HCT116 (cell line): ENCODE measurements around the gene NECTIN3. TPM values are rescaled to one million over a fixed set of nuclear protein-coding genes. Genes with fewer than 3 reads are reported as not detected.

Experiments used
- ATAC-seq: fragments of 200-7000 bp; cut with Tn5 transposase; 2 replicates; pipeline ENCODE4 v1.9.1; 2020; ENCODE audit warnings: mild to moderate bottlenecking, moderate library complexity
- BruUV-seq: library from RNA; stranded (reverse); fragments of 400-500 nt; replicated peaks from 2 replicates; lab custom pipeline; 2021; lab: Mats Ljungman, UMichigan
- CTCF ChIA-PET: fragments of 300-600 bp; sonication (Branson Sonifier 250); formaldehyde crosslinking; loops from one replicate; lab custom pipeline; 2021; ENCODE audit warnings: antibody characterized with exemption; lab: Charles Lee
- POLR2A ChIA-PET: fragments of 300-600, 350-600 bp; sonication (Branson Sonifier 250); formaldehyde crosslinking; loops from one replicate; lab custom pipeline; 2021; ENCODE audit warnings: antibody characterized with exemption; lab: Charles Lee
- RAD21 ChIA-PET, 2 experiments: fragments of 300-600 bp; sonication (Branson Sonifier 250); formaldehyde crosslinking; loops; one replicate each; lab custom pipeline; 2023; ENCODE audit warnings: low total read pairs in 2 of 2; ENCODE audit not compliant: uncharacterized antibody in 2 of 2, unreplicated experiment in 2 of 2, low non-redundant PET in 1 of 2; lab: Charles Lee
- DNase-seq: peaks from one replicate; pipeline ENCODE4 v3.0.0-alpha.2; 2010; ENCODE audit warnings: low read depth, low spot score
- H2AFZ ChIP-seq: fragments of 200-600 bp; shearing (Covaris generic), sonication (generic); 2 replicates; pipeline ENCODE4 v1.6.1; 2017; ENCODE audit warnings: low read depth, mixed run types, mixed read lengths, antibody characterized with exemption, low read length; ENCODE audit not compliant: poor library complexity, severe bottlenecking
- H3K27ac ChIP-seq: 2 replicates; pipeline ENCODE4 v1.5.1; 2012; ENCODE audit warnings: low read depth, low read length
- H3K27me3 ChIP-seq: fragments of 200-600 bp; sonication (generic); 2 replicates; pipeline ENCODE4 v1.6.1; 2016; ENCODE audit warnings: mixed run types, low read length, mixed read lengths; ENCODE audit not compliant: insufficient read depth
- H3K36me3 ChIP-seq, 2 experiments: fragments of 200-500 bp in 1 of 2; fragments of 200-600 bp in 1 of 2; sonication (Bioruptor generic) in 1 of 2; sonication (generic) in 1 of 2; 2 replicates each; pipeline versions ENCODE4 v1.5.1 to v1.6.1; 2014 to 2016; ENCODE audit warnings: low read length in 2 of 2, inconsistent platforms in 1 of 2, mixed read lengths in 1 of 2, mixed run types in 1 of 2; ENCODE audit not compliant: insufficient read depth in 2 of 2, control insufficient read depth in 1 of 2
- H3K4me1 ChIP-seq, 2 experiments: fragments of 200-600 bp in 1 of 2; sonication (generic) in 1 of 2; 2 replicates each; pipeline versions ENCODE4 v1.5.1 to v1.6.1; 2012 to 2017; ENCODE audit warnings: low read length in 2 of 2, inconsistent platforms in 1 of 2, mild to moderate bottlenecking in 1 of 2, mixed read lengths in 1 of 2, mixed run types in 1 of 2, moderate library complexity in 1 of 2; ENCODE audit not compliant: insufficient read depth in 2 of 2, control insufficient read depth in 1 of 2
- H3K4me2 ChIP-seq: fragments of 200-600 bp; sonication (generic); 2 replicates; pipeline ENCODE4 v1.6.1; 2017; ENCODE audit warnings: mixed run types, low read length, mixed read lengths
- H3K4me3 ChIP-seq, 2 experiments: fragments of 200-600 bp in 1 of 2; sonication (generic) in 1 of 2; replicated peaks in 1 of 2; 2 replicates each; pipeline ENCODE4 v1.5.1; 2011 to 2016; ENCODE audit warnings: low read length in 2 of 2, control low read depth in 1 of 2, low read depth in 1 of 2, mild to moderate bottlenecking in 1 of 2, mixed read lengths in 1 of 2, mixed run types in 1 of 2
- H3K79me2 ChIP-seq: fragments of 200-600 bp; sonication (generic); 2 replicates; pipeline ENCODE4 v1.6.1; 2017; ENCODE audit warnings: mild to moderate bottlenecking, mixed run types, low read length, moderate library complexity, mixed read lengths; ENCODE audit not compliant: insufficient read depth
- H3K9ac ChIP-seq: fragments of 200-600 bp; sonication (generic); 2 replicates; pipeline ENCODE4 v1.6.1; 2016; ENCODE audit warnings: low read length, mixed read lengths
- H3K9me2 ChIP-seq: fragments of 200-600 bp; sonication (generic), shearing (Covaris generic); 2 replicates; pipeline ENCODE4 v1.6.1; 2017; ENCODE audit warnings: mixed run types, mild to moderate bottlenecking, moderate library complexity; ENCODE audit not compliant: insufficient read depth
- H3K9me3 ChIP-seq, 2 experiments: fragments of 200-500 bp in 1 of 2; fragments of 200-600 bp in 1 of 2; sonication (Bioruptor generic) in 1 of 2; sonication (generic) in 1 of 2; 2 replicates each; pipeline ENCODE4 v1.6.1; 2014 to 2017; ENCODE audit warnings: low read length in 2 of 2, mixed read lengths in 2 of 2, inconsistent platforms in 1 of 2, low read depth in 1 of 2, mild to moderate bottlenecking in 1 of 2, mixed run types in 1 of 2, moderate library complexity in 1 of 2; ENCODE audit not compliant: control insufficient read depth in 1 of 2, insufficient read depth in 1 of 2
- H4K20me1 ChIP-seq: fragments of 200-600 bp; sonication (generic), shearing (Covaris generic); 2 replicates; pipeline ENCODE4 v1.6.1; 2017; ENCODE audit warnings: mixed run types, mild to moderate bottlenecking, moderate library complexity; ENCODE audit not compliant: insufficient read depth
- ATF3 ChIP-seq: IDR thresholded peaks from 2 replicates; pipeline ENCODE4 v1.6.1; 2012
- CBX3 ChIP-seq: IDR thresholded peaks from 2 replicates; pipeline ENCODE4 v1.6.1; 2012; ENCODE audit warnings: low read depth
- CTCF ChIP-seq, 3 experiments: fragments of 200-600 bp in 1 of 3; sonication (generic) in 1 of 3; IDR thresholded peaks in 2 of 3; conservative IDR thresholded peaks in 1 of 3; 2 replicates each; pipeline ENCODE4 v1.5.1; 2012 to 2017; ENCODE audit warnings: low read depth in 2 of 3, low read length in 2 of 3, antibody characterized with exemption in 1 of 3, borderline replicate concordance in 1 of 3, control low read depth in 1 of 3, mild to moderate bottlenecking in 1 of 3, mixed read lengths in 1 of 3, mixed run types in 1 of 3, moderate library complexity in 1 of 3; ENCODE audit not compliant: insufficient read depth in 1 of 3
- EZH2 ChIP-seq: fragments of 200-600 bp; sonication (generic); IDR thresholded peaks from 2 replicates; pipeline ENCODE4 v1.6.1; 2017; ENCODE audit warnings: antibody characterized with exemption, mixed run types
- FOSL1 ChIP-seq: IDR thresholded peaks from 2 replicates; pipeline ENCODE4 v1.6.1; 2012; ENCODE audit warnings: low read depth
- JUND ChIP-seq: IDR thresholded peaks from 2 replicates; pipeline ENCODE4 v1.6.1; 2012
- POLR2AphosphoS5 ChIP-seq: IDR thresholded peaks from 2 replicates; pipeline ENCODE4 v1.6.1; 2011; ENCODE audit warnings: mild to moderate bottlenecking, low read depth, low read length, moderate library complexity
- SIN3A ChIP-seq: IDR thresholded peaks from 2 replicates; pipeline ENCODE4 v1.6.1; 2012; ENCODE audit warnings: low read depth
- SP1 ChIP-seq: IDR thresholded peaks from 2 replicates; pipeline ENCODE4 v1.6.1; 2012; ENCODE audit warnings: low read depth
- SRF ChIP-seq: IDR thresholded peaks from 2 replicates; pipeline ENCODE4 v1.6.1; 2012; ENCODE audit warnings: low read depth
- TCF7L2 ChIP-seq: IDR thresholded peaks from 2 replicates; pipeline ENCODE4 v1.7.0; 2011; ENCODE audit warnings: borderline replicate concordance, inconsistent platforms; ENCODE audit not compliant: insufficient read depth, insufficient read length; ENCODE audit errors: extremely low read depth
- ZBTB33 ChIP-seq: IDR thresholded peaks from 2 replicates; pipeline ENCODE4 v1.6.1; 2011; ENCODE audit warnings: mild to moderate bottlenecking, low read length, moderate library complexity; ENCODE audit not compliant: insufficient replicate concordance; ENCODE audit errors: extremely low read depth
- ZNF274 ChIP-seq: fragments of 200-500 bp; sonication (Bioruptor generic); IDR thresholded peaks from 2 replicates; pipeline ENCODE4 v1.6.1; 2014; ENCODE audit warnings: mild to moderate bottlenecking, low read depth, low read length, inconsistent platforms
- intact Hi-C: fragments of 100-400 bp; cut with micrococcal nuclease; formaldehyde crosslinking; loops from 2 replicates; pipeline ENCODE4 v1.10.0; 2022
- total RNA-seq: library from RNA; stranded (reverse); gene quantifications from one replicate; pipeline ENCODE4 v1.2.1, GENCODE V29; 2021; ENCODE audit not compliant: unreplicated experiment
- TF ChIP-seq, protein P1 (sequence below): IDR thresholded peaks from 2 replicates; pipeline ENCODE4 v1.6.1; 2012

NECTIN3 gene
- total RNA-seq, 1 experiment from 2014 or later, result 93.6 TPM

DNA sequence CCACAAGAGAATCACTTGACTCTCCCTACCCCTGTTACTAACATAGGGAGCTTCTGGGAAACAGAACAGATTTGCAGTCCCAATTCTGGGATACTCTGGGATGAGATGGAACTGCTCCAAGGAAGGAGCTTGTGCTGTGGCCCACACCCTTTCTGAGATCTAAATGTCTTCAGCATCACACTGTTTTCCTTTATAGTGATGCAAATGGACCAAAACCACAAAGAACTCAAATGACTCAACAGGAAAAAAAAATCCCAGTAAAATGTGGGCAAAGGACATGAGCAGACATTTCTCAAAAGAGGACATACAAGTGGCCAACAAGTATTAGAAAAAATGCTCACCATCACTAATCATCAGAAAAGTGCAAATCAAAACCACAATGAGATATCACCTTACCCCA lies 155.6 kb downstream of the NECTIN3 start:
- Histone ChIP-seq H3K27ac (no peak overlapping the region), H4K20me1 (no peaks in the 10 kb centered on the region), H3K36me3 (no peaks in the 10 kb centered on the region), H2AFZ (no peak overlapping the region), H3K27me3 (no peaks in the 10 kb centered on the region), H3K4me3 (no peak overlapping the region), H3K9ac (no peak overlapping the region), H3K4me1 (no peaks in the 10 kb centered on the region), H3K4me2 (no peak overlapping the region), H3K79me2 (no peaks in the 10 kb centered on the region)
- RAD21 ChIA-PET, result no interaction called here
- BruUV-seq, result no TSS peak
- ATAC-seq (no peak), DNase-seq (no peak)
- POLR2A ChIA-PET, result no interaction called here
- intact Hi-C loops, result no loop called here
- TF ChIP-seq ATF3, result no peak
- TF ChIP-seq, all 23 proteins: peak for 0
- CTCF ChIA-PET, result no interaction called here
- H3K9me2 ChIP-seq, result no peaks in the 10 kb centered on the region
- no peaks in the 10 kb centered on the region for H3K9me3 ChIP-seq

DNA sequence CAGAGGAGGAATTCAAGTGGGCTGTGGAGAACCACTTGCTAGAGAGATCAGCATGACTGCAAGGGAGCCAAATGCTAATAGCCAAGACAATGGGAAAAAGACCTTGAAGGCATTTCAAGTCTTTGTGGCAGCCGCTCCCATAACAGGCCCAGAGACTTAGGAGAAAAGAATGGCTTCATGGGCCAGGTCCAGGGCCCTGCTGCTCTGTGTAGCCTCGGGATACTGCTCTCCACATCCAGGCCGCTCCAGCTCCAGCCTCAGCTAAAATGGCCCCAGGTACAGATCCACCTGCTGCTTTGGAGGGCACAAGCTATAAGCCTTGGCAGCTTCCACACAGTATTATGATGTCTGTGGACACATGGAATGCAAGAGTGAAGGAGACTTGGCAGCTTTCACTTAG lies 157.7 kb downstream of the NECTIN3 start:
- Histone ChIP-seq H3K9me3 (0 out of 4 replicates have a peak, but pooled peaks cover 0 to 3% of the 10 kb centered on the region in 2 experiments), H3K4me1 (no peaks in the 10 kb centered on the region), H3K9ac (no peak overlapping the region), H2AFZ (no peak overlapping the region), H3K36me3 (no peaks in the 10 kb centered on the region), H3K27ac (no peak overlapping the region), H3K4me2 (no peak overlapping the region), H3K9me2 (no peaks in the 10 kb centered on the region), H3K4me3 (no peak overlapping the region), H4K20me1 (no peaks in the 10 kb centered on the region), H3K27me3 (no peaks in the 10 kb centered on the region), H3K79me2 (no peaks in the 10 kb centered on the region)
- intact Hi-C loops, result no loop called here
- DNase-seq (no peak), ATAC-seq (no peak)
- ChIA-PET POLR2A (no interaction called here), RAD21 (no interaction called here), CTCF (no interaction called here)
- BruUV-seq, result no TSS peak
- TF ChIP-seq SP1, result no peak
- no peak for TF ChIP-seq ZNF274
- no peak for TF ChIP-seq SRF
- no peak for TF ChIP-seq ATF3
- no peak for TF ChIP-seq EZH2
- TF ChIP-seq, protein P1, sequence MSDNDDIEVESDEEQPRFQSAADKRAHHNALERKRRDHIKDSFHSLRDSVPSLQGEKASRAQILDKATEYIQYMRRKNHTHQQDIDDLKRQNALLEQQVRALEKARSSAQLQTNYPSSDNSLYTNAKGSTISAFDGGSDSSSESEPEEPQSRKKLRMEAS, result no peak
- no peak for TF ChIP-seq TCF7L2
- TF ChIP-seq POLR2AphosphoS5, result no peak
- TF ChIP-seq ZBTB33, result no peak
- no peak for TF ChIP-seq CBX3
- TF ChIP-seq CTCF (IDR thresholded peaks at IDR 0.05 in 2 of 3, conservative IDR thresholded peaks at IDR 0.05 in 1 of 3; ENCODE audit: borderline replicate concordance in 1 of 3, insufficient read depth in 1 of 3, low read depth in 2 of 3, low read length in 2 of 3), result no peak
- no peak for TF ChIP-seq FOSL1
- TF ChIP-seq SIN3A, result no peak
- no peak for TF ChIP-seq JUND
